GM06990 (cell line): Measurements from ENCODE around the gene ZBTB4.
A peak's percentile ranks its signal among the peaks of the same experiment; 100 is the strongest.

ENCODE experiments used
- DNase-seq: peaks from one replicate; pipeline ENCODE4 v3.0.0-alpha.2; 2011; ENCODE audit not compliant: insufficient read length; ENCODE audit errors: extremely low read depth
- H3K27me3 ChIP-seq: replicated peaks from 2 replicates; pipeline ENCODE4 v1.6.0; 2011; ENCODE audit warnings: low read length; ENCODE audit not compliant: control insufficient read depth, insufficient read depth
- H3K36me3 ChIP-seq: 2 replicates; pipeline ENCODE4 v1.5.1; 2011; ENCODE audit warnings: low read length; ENCODE audit not compliant: control insufficient read depth, insufficient read depth
- H3K4me3 ChIP-seq: replicated peaks from 2 replicates; pipeline ENCODE4 v1.5.1; 2011; ENCODE audit warnings: low read depth, mild to moderate bottlenecking, control low read depth, low read length
- TF ChIP-seq, protein P1 (sequence below): IDR thresholded peaks from 2 replicates; pipeline ENCODE4 v1.5.1; 2011; ENCODE audit warnings: low read length, control low read depth, mild to moderate bottlenecking, inconsistent platforms; ENCODE audit not compliant: insufficient read depth, poor library complexity, severe bottlenecking

Gene ZBTB4

DNA sequence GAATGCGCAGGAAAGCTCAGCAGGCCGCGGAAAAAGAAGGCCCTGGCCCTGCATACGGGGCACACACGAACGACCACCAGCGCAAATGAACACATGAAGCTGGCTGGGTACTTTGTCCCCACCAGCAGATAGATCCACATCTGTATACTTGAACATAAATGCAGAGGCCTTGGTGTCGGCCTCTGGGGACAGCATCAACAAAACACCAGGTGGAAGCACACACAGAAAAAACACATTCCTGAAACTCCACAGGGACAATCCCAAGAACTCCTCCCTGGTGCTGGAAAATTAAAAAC is 606 bp upstream of the ZBTB4 start:
- no peak for DNase-seq
- Histone ChIP-seq H3K27me3 (no peaks in the 10 kb centered on the region), H3K4me3 (peak overlapping the region; percentile 81), H3K36me3 (no peaks in the 10 kb centered on the region)
- TF ChIP-seq, protein P1, sequence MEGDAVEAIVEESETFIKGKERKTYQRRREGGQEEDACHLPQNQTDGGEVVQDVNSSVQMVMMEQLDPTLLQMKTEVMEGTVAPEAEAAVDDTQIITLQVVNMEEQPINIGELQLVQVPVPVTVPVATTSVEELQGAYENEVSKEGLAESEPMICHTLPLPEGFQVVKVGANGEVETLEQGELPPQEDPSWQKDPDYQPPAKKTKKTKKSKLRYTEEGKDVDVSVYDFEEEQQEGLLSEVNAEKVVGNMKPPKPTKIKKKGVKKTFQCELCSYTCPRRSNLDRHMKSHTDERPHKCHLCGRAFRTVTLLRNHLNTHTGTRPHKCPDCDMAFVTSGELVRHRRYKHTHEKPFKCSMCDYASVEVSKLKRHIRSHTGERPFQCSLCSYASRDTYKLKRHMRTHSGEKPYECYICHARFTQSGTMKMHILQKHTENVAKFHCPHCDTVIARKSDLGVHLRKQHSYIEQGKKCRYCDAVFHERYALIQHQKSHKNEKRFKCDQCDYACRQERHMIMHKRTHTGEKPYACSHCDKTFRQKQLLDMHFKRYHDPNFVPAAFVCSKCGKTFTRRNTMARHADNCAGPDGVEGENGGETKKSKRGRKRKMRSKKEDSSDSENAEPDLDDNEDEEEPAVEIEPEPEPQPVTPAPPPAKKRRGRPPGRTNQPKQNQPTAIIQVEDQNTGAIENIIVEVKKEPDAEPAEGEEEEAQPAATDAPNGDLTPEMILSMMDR: no peak

DNA sequence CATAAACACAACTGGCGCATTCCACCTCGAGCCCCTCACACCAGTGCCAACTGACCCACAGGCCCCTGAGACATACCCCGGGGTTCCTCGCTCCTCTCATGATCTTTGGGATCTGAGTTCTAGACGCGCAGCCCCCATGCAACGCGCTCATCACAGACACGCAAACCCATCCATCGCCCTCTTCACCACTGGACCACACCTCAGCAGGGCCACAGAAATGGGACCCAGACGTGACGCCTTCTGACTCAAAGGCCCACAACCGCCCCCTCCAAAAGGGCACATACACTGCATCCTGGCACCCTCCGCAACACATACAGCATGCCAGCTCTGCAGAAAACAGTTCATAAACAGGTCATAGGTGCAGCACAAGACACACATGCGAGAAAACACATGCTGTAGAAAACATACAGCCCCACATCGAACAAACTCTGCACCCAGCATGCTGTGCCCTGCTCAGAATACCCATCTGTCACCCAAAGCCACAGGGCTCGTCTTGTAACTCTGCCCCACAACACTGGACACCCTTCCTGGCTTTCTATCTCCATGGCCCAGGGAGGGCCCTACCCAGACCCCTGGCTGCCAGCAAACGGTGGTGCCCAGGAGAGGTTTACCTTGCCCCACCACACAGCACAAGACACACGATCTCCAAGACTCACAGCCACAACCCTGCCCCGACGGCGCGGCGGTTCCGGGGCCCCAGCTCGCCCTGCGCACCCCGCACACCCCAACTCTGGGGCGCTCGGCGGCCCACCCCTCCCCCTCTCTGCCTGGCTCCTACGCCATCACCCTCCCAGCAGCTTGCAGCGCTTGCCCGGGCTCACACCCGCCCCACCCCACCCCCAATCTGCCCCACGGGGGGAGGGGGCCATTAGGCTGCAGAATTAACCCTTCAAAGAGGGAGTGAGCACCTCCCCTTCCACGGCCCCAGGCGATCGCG is 887 bp downstream of the ZBTB4 start:
- TF ChIP-seq, protein P1: no peak
- Histone ChIP-seq H3K27me3 (no peaks in the 10 kb centered on the region), H3K36me3 (no peaks in the 10 kb centered on the region), H3K4me3 (peak overlapping the region; percentile 79)
- peak; percentile 70 for DNase-seq

DNA sequence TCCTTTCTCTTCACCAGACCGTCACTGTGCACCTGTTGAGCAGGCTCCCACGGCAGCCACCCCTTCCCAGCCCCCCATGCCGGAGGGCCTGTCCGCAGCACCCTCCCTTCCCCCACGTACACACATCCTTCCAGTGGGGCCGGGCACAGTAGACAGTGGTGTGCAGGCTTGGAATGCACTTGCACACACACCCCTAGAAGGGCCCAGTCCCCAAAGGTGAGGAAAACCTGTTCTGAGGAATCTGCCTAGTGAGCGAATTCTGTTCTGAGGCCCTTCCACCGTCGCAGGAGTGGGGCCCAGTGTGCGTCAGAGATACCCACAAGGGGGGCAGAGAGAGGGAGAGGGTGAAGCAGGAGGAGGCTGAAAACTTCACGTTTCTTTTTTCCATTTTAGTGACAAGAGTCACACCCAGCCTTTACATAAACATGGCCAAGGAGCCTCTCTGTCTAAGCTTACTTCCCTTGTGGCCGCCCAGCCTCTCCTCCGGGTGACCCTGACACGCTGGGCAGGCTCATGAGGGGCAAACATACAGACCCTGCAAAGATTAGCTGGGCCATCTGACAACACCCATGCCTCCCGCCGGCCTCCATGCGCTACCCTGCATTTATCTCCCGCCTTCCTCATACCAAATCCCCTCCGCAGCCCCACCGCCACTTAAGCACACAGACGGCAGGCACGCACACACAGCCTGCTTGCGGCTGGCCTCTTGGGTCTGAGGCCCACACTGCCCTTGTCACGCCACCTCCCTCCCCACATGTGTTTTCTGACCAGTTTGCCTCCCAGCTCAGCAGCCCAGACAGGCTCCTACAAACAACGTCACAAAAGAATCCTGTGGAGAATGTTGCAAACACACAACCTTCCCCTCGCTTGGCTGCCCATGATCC is 1.8 kb downstream of the ZBTB4 start:
- Histone ChIP-seq H3K27me3 (no peaks in the 10 kb centered on the region), H3K36me3 (no peaks in the 10 kb centered on the region), H3K4me3 (no peak overlapping the region)
- TF ChIP-seq, protein P1: no peak
- DNase-seq: no peak

DNA sequence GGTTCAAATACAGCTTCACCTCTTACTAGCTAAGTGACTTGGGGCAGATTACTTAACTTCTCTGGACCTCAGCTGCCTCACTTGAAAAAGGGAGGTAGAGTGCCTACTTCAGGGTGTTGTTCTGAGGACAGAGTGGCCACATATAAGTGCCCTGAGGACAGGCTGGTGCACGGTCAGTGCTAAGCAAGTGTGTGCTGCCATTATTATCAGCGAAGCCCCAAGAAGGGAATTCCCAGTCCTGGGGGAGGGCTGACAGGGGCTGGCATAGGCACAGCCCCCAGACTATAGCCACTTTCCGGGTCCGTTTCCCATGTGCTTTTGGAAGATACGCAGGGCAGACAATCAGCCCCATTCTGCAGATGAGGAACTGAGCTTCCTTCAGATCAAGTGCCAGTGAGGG is 2.5 kb downstream of the ZBTB4 start:
- H3K36me3 ChIP-seq: no peaks in the 10 kb centered on the region
- H3K27me3 ChIP-seq: no peaks in the 10 kb centered on the region
- no peak for DNase-seq
- TF ChIP-seq, protein P1: no peak
- no peak overlapping the region for H3K4me3 ChIP-seq

DNA sequence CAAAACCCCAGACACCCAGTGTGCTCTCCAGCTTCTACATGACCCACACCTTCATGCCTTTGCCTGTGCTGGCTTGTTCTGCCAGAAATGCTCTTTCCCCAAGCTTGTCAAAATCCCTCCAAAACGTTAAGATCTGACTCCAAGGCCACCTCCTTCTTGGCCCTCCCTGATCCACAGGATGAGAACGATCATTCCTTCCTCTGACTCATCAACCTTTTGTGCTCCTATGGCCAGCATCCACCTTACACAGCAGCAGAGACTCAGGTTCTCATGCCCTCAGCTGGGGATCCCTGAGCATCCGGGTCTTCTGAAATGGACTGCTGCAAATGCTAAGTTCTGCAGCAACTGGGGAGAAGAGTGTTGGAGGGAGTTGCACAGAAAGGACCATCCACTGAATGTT is 2.9 kb downstream of the ZBTB4 start:
- DNase-seq: no peak
- Histone ChIP-seq H3K4me3 (no peak overlapping the region), H3K27me3 (no peaks in the 10 kb centered on the region), H3K36me3 (no peaks in the 10 kb centered on the region)
- TF ChIP-seq, protein P1: no peak
